HepG2 (cell line): ENCODE results near the gene KIN. TPM values are rescaled to one million over a fixed set of nuclear protein-coding genes. Genes with fewer than 3 reads are reported as not detected.

Experiments
- AGO1 ChIP-seq: fragments of 200-400 bp; formaldehyde crosslinking; IDR thresholded peaks from 2 replicates; pipeline ENCODE4 v1.6.1; 2017; ENCODE audit warnings: mild to moderate bottlenecking, low read depth, low read length, moderate library complexity; ENCODE audit not compliant: poor library complexity, severe bottlenecking
- AGO2 ChIP-seq: fragments of 200-400 bp; formaldehyde crosslinking; optimal IDR thresholded peaks from 2 replicates; pipeline ENCODE3; 2017; ENCODE audit warnings: mild to moderate bottlenecking, low read depth, low read length, moderate library complexity
- GABPB1 ChIP-seq: IDR thresholded peaks from 2 replicates; pipeline ENCODE4 v1.6.1; 2016; ENCODE audit warnings: mild to moderate bottlenecking, missing genetic modification reagents, moderate library complexity, missing compliant biosample characterization
- MYNN ChIP-seq: sonication (generic); formaldehyde crosslinking; IDR thresholded peaks from 2 replicates; pipeline ENCODE4 v1.4.0; 2020; ENCODE audit warnings: mild to moderate bottlenecking, low read depth, missing genetic modification reagents
- SKIL ChIP-seq: sonication (generic); formaldehyde crosslinking; IDR thresholded peaks from 2 replicates; pipeline ENCODE4 v1.8.0; 2022; ENCODE audit warnings: missing genetic modification reagents, mild to moderate bottlenecking, moderate library complexity, borderline replicate concordance
- SP2 ChIP-seq: sonication (generic); formaldehyde crosslinking; IDR thresholded peaks from 2 replicates; pipeline ENCODE4 v1.5.1; 2020; ENCODE audit warnings: mild to moderate bottlenecking, missing genetic modification reagents
- ZBTB33 ChIP-seq: sonication (generic); formaldehyde crosslinking; IDR thresholded peaks from 2 replicates; pipeline ENCODE4 v1.4.0; 2020; ENCODE audit warnings: missing genetic modification reagents
- ZNF280D ChIP-seq: sonication (generic); formaldehyde crosslinking; IDR thresholded peaks from 2 replicates; pipeline ENCODE4 v1.5.1; 2020; ENCODE audit warnings: mild to moderate bottlenecking, missing genetic modification reagents
- ZNF354B ChIP-seq: sonication (generic); formaldehyde crosslinking; IDR thresholded peaks from 2 replicates; pipeline ENCODE4 v1.8.0; 2022; ENCODE audit warnings: mild to moderate bottlenecking, missing genetic modification reagents
- ZNF441 ChIP-seq: sonication (generic); formaldehyde crosslinking; IDR thresholded peaks from 2 replicates; pipeline ENCODE4 v1.7.0; 2021; ENCODE audit warnings: missing genetic modification reagents, borderline replicate concordance
- ZNF512B ChIP-seq: sonication (generic); formaldehyde crosslinking; IDR thresholded peaks from 2 replicates; pipeline ENCODE4 v1.5.1; 2020; ENCODE audit warnings: missing genetic modification reagents, mild to moderate bottlenecking, borderline replicate concordance
- ZNF574 ChIP-seq: sonication (generic); formaldehyde crosslinking; IDR thresholded peaks from 2 replicates; pipeline ENCODE4 v1.4.0; 2020; ENCODE audit warnings: missing genetic modification reagents
- polyA plus RNA-seq, 8 experiments: library from polyadenylated mRNA; depleted of rRNA in 3 of 8; stranded (reverse) in 7 of 8; unstranded in 1 of 8; fragments of >200 nt; fragmentation: Illumina TruSeq in 4 of 8; extraction: Trizol in 4 of 8; gene quantifications; 2 replicates each; pipeline versions ENCODE4 v1.2.1 to v1.2.3, GENCODE V29; 2011 to 2016; ENCODE audit warnings: low read depth in 4 of 8, missing spikeins in 1 of 8, mixed read lengths in 1 of 8; ENCODE audit not compliant: insufficient read depth in 1 of 8
- total RNA-seq, 5 experiments: library from RNA; depleted of rRNA; stranded (reverse); fragments of >200 nt; fragmentation: Illumina TruSeq; extraction: Trizol; gene quantifications; 2 replicates each; pipeline ENCODE4 v1.2.3, GENCODE V29; 2016; ENCODE audit warnings: low read depth in 1 of 5

KIN gene
- total and polyA plus RNA-seq, 2 of the 13 experiments (the other 11 are each of a cell fraction or from before 2014, with no cell fraction given) = 4.9 to 23.2 TPM

- TF ChIP-seq ZNF512B (CRISPR knock-in tag) (no peak), ZNF280D (no peak), AGO1 (peak; percentile 43), AGO2 (peak; percentile 95), ZNF441 (CRISPR knock-in tag) (no peak), MYNN (CRISPR knock-in tag) (no peak), ZBTB33 (peak; percentile 65; the same call in 1 of the 2 replicates), ZNF354B (CRISPR knock-in tag) (no peak), GABPB1 (CRISPR knock-in tag) (no peak), SP2 (CRISPR knock-in tag) (no peak), SKIL (CRISPR knock-in tag) (no peak), ZNF574 (no peak)
Observed at GRCh38 chr10:7734821-7735220, 53.0 kb downstream of the KIN start (continued).
